Activated naive CD4-positive, alpha-beta T cell treated with anti-CD3 and anti-CD28 coated beads, Interleukin-2, amount 10 ng/mL, durations not matched to agents 7 days and 5 days (primary cell): ENCODE data around the gene DAPK1.

Source experiments
- CTCF ChIA-PET: fragments of 350-600 bp; sonication (Branson Sonifier 250); formaldehyde crosslinking; loops from one replicate; lab custom pipeline; 2021; ENCODE audit warnings: antibody characterized with exemption; lab: Charles Lee
- DNase-seq: peaks from one replicate; pipeline ENCODE4 v3.0.0-alpha.2; 2020
- H3K27ac Mint-ChIP-seq: one replicate; pipeline ENCODE4 v1.8.0; 2021; ENCODE audit warnings: mild to moderate bottlenecking, moderate library complexity, mixed read lengths
- H3K27me3 Mint-ChIP-seq: one replicate; pipeline ENCODE4 v1.8.0; 2021; ENCODE audit warnings: mild to moderate bottlenecking, mixed read lengths
- H3K36me3 Mint-ChIP-seq: one replicate; pipeline ENCODE4 v1.8.0; 2021; ENCODE audit warnings: mixed read lengths
- H3K4me1 Mint-ChIP-seq: one replicate; pipeline ENCODE4 v1.8.0; 2021; ENCODE audit warnings: mixed read lengths
- H3K4me3 Mint-ChIP-seq: one replicate; pipeline ENCODE4 v1.8.0; 2021; ENCODE audit warnings: mild to moderate bottlenecking, moderate library complexity, mixed read lengths
- H3K9me3 Mint-ChIP-seq: one replicate; pipeline ENCODE4 v1.8.0; 2021; ENCODE audit warnings: mixed read lengths

Gene DAPK1

GRCh38 chr9:87502391-87503221 lies 4.9 kb downstream of the DAPK1 start:
- no peaks in the 10 kb centered on the region for H3K36me3 Mint-ChIP-seq
- CTCF ChIA-PET = no interaction called here

GRCh38 chr9:87503430-87503829 lies 5.8 kb downstream of the DAPK1 start:
- CTCF ChIA-PET = no interaction called here
- no peak overlapping the region for H3K4me3 Mint-ChIP-seq
- peaks cover 4% of the 10 kb centered on the region for H3K4me1 Mint-ChIP-seq
- H3K9me3 Mint-ChIP-seq = no peaks in the 10 kb centered on the region
- no peak for DNase-seq
- H3K36me3 Mint-ChIP-seq = no peaks in the 10 kb centered on the region
- no peak overlapping the region for H3K27ac Mint-ChIP-seq
- H3K27me3 Mint-ChIP-seq = peaks cover 38% of the 10 kb centered on the region

More at GRCh38 chr9:87502391-87503221, 4.9 kb downstream of the DAPK1 start:
- peaks cover 46% of the 10 kb centered on the region for H3K27me3 Mint-ChIP-seq
- H3K27ac Mint-ChIP-seq = no peak overlapping the region
- H3K4me3 Mint-ChIP-seq = no peak overlapping the region
- H3K9me3 Mint-ChIP-seq = no peaks in the 10 kb centered on the region
- no peak for DNase-seq
- H3K4me1 Mint-ChIP-seq = peaks cover 4% of the 10 kb centered on the region

- Mint-ChIP-seq H3K36me3 (no peaks in the 10 kb centered on the region), H3K9me3 (no peaks in the 10 kb centered on the region), H3K27ac (no peak overlapping the region), H3K27me3 (peaks cover 33% of the 10 kb centered on the region), H3K4me3 (no peak overlapping the region), H3K4me1 (peaks cover 2% of the 10 kb centered on the region)
- CTCF ChIA-PET = no interaction called here
- no peak for DNase-seq
Measured at GRCh38 chr9:87503927-87504326, 6.3 kb downstream of the DAPK1 start.

- no peak for DNase-seq
- CTCF ChIA-PET = interaction anchor here (0.7 kb wide), 1 partner anchor 39 kb away, joined by 3 read pairs; no protein-coding TSS in a partner anchor
- Mint-ChIP-seq H3K4me3 (no peak overlapping the region), H3K4me1 (no peaks in the 10 kb centered on the region), H3K27me3 (peaks cover 24% of the 10 kb centered on the region), H3K9me3 (no peaks in the 10 kb centered on the region), H3K27ac (no peak overlapping the region), H3K36me3 (no peaks in the 10 kb centered on the region)
Measured at GRCh38 chr9:87504938-87505337, 7.3 kb downstream of the DAPK1 start.

GRCh38 chr9:87505869-87506678 lies 8.4 kb downstream of the DAPK1 start:
- Mint-ChIP-seq H3K27ac (no peak overlapping the region), H3K36me3 (no peaks in the 10 kb centered on the region), H3K4me1 (no peaks in the 10 kb centered on the region), H3K27me3 (peaks cover 14% of the 10 kb centered on the region), H3K4me3 (no peak overlapping the region), H3K9me3 (no peaks in the 10 kb centered on the region)
- CTCF ChIA-PET = interaction anchor here (0.7 kb wide), 1 partner anchor 40 kb away, joined by 3 read pairs; no protein-coding TSS in a partner anchor
- no peak for DNase-seq

- no peak overlapping the region for H3K27ac Mint-ChIP-seq
- no peaks in the 10 kb centered on the region for H3K36me3 Mint-ChIP-seq
- H3K27me3 Mint-ChIP-seq = peaks cover 9% of the 10 kb centered on the region
- no peaks in the 10 kb centered on the region for H3K9me3 Mint-ChIP-seq
- CTCF ChIA-PET = no interaction called here
- H3K4me1 Mint-ChIP-seq = no peaks in the 10 kb centered on the region
- DNase-seq = no peak
- no peak overlapping the region for H3K4me3 Mint-ChIP-seq
Measured at GRCh38 chr9:87507576-87507975, 9.9 kb downstream of the DAPK1 start.

- H3K4me3 Mint-ChIP-seq = no peak overlapping the region
- DNase-seq = no peak
- H3K27ac Mint-ChIP-seq = no peak overlapping the region
- CTCF ChIA-PET = no interaction called here
- H3K27me3 Mint-ChIP-seq = no peaks in the 10 kb centered on the region
- no peaks in the 10 kb centered on the region for H3K4me1 Mint-ChIP-seq
- H3K9me3 Mint-ChIP-seq = no peaks in the 10 kb centered on the region
- no peaks in the 10 kb centered on the region for H3K36me3 Mint-ChIP-seq
Measured at GRCh38 chr9:87510252-87510683, 12.6 kb downstream of the DAPK1 start.

GRCh38 chr9:87512311-87512710 lies 14.6 kb downstream of the DAPK1 start:
- Mint-ChIP-seq H3K4me3 (no peak overlapping the region), H3K9me3 (no peaks in the 10 kb centered on the region), H3K27me3 (peaks cover 8% of the 10 kb centered on the region), H3K27ac (no peak overlapping the region), H3K36me3 (no peaks in the 10 kb centered on the region), H3K4me1 (no peaks in the 10 kb centered on the region)
- CTCF ChIA-PET = no interaction called here
- DNase-seq = no peak

- H3K27me3 Mint-ChIP-seq = peaks cover 8% of the 10 kb centered on the region
- no peaks in the 10 kb centered on the region for H3K9me3 Mint-ChIP-seq
- no peaks in the 10 kb centered on the region for H3K36me3 Mint-ChIP-seq
- CTCF ChIA-PET = no interaction called here
- no peaks in the 10 kb centered on the region for H3K4me1 Mint-ChIP-seq
- no peak overlapping the region for H3K27ac Mint-ChIP-seq
- DNase-seq = no peak
- H3K4me3 Mint-ChIP-seq = no peak overlapping the region
Measured at GRCh38 chr9:87513161-87513560, 15.5 kb downstream of the DAPK1 start.

GRCh38 chr9:87513880-87514535 lies 16.3 kb downstream of the DAPK1 start:
- Mint-ChIP-seq H3K4me3 (no peak overlapping the region), H3K9me3 (no peaks in the 10 kb centered on the region), H3K36me3 (no peaks in the 10 kb centered on the region), H3K27ac (no peak overlapping the region), H3K4me1 (no peaks in the 10 kb centered on the region), H3K27me3 (peaks cover 8% of the 10 kb centered on the region)
- no peak for DNase-seq
- CTCF ChIA-PET = no interaction called here

GRCh38 chr9:87515006-87515405 lies 17.3 kb downstream of the DAPK1 start:
- no peak overlapping the region for H3K27ac Mint-ChIP-seq
- CTCF ChIA-PET = no interaction called here
- H3K4me3 Mint-ChIP-seq = no peak overlapping the region
- DNase-seq = no peak
- peaks cover 8% of the 10 kb centered on the region for H3K27me3 Mint-ChIP-seq
- no peaks in the 10 kb centered on the region for H3K36me3 Mint-ChIP-seq
- H3K9me3 Mint-ChIP-seq = no peaks in the 10 kb centered on the region
- no peaks in the 10 kb centered on the region for H3K4me1 Mint-ChIP-seq

GRCh38 chr9:87515588-87516221 lies 18.0 kb downstream of the DAPK1 start:
- Mint-ChIP-seq H3K4me1 (peaks cover 2% of the 10 kb centered on the region), H3K27me3 (peaks cover 8% of the 10 kb centered on the region), H3K27ac (no peak overlapping the region), H3K36me3 (no peaks in the 10 kb centered on the region), H3K4me3 (no peak overlapping the region), H3K9me3 (no peaks in the 10 kb centered on the region)
- CTCF ChIA-PET = no interaction called here
- no peak for DNase-seq

- peaks cover 8% of the 10 kb centered on the region for H3K27me3 Mint-ChIP-seq
- CTCF ChIA-PET = no interaction called here
- H3K4me3 Mint-ChIP-seq = no peak overlapping the region
- no peaks in the 10 kb centered on the region for H3K36me3 Mint-ChIP-seq
- H3K4me1 Mint-ChIP-seq = peaks cover 2% of the 10 kb centered on the region
- no peaks in the 10 kb centered on the region for H3K9me3 Mint-ChIP-seq
- no peak overlapping the region for H3K27ac Mint-ChIP-seq
- no peak for DNase-seq
Measured at GRCh38 chr9:87516222-87516925, 18.7 kb downstream of the DAPK1 start.
